Measurements from ENCODE around the gene TIMELESS.

Gene TIMELESS

DNA sequence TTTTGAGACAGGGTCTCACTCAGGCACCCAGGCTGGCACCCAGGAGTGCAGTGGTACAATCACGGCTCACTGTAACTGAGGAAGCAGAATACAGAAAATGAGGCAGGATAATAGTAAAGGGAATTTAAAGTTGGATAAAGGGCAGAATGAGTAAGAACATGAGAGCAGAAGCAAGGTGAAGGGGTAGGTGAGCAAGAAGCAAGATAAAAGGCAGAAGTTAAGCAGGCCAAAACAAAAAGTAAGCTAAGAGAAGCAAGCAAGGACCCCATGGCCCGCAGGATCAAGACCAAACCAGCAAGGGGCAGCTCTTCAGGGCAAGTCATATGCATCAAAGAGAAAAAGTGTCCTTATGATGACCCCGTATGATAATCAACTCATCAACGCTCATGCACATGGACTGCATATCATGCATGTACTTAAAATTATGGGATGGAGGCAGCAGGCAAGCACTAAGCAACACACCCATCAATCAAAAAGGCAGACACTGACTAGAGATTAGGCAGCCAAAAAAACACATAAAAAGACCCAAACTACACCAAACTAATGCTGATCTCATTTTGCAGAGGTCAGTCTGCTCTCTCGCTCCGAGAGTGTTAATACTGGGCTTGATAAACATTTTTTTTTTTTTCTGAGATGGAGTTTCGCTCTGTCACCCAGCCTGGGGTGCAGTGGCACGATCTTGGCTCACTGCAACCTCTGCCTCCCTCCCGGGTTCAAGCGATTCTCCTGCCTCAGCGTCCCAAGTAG is 11.6 kb downstream of the TIMELESS start:
- no peak overlapping the region; the same call in 1 of the 2 replicates for H3K27ac ChIP-seq
- DNase-seq (ENCODE audit: low spot score): no peak
- TF ChIP-seq, protein P1, sequence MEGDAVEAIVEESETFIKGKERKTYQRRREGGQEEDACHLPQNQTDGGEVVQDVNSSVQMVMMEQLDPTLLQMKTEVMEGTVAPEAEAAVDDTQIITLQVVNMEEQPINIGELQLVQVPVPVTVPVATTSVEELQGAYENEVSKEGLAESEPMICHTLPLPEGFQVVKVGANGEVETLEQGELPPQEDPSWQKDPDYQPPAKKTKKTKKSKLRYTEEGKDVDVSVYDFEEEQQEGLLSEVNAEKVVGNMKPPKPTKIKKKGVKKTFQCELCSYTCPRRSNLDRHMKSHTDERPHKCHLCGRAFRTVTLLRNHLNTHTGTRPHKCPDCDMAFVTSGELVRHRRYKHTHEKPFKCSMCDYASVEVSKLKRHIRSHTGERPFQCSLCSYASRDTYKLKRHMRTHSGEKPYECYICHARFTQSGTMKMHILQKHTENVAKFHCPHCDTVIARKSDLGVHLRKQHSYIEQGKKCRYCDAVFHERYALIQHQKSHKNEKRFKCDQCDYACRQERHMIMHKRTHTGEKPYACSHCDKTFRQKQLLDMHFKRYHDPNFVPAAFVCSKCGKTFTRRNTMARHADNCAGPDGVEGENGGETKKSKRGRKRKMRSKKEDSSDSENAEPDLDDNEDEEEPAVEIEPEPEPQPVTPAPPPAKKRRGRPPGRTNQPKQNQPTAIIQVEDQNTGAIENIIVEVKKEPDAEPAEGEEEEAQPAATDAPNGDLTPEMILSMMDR (conservative IDR thresholded peaks at IDR 0.05; ENCODE audit: low read depth): no peak
- ChIA-PET CTCF (interaction anchor here (0.6 kb wide), 1 partner anchor 11 kb away, joined by 3 read pairs; the partner anchor contains the start of gene TIMELESS), POLR2A (ENCODE audit: low non-redundant PET) (no interaction called here)

DNA sequence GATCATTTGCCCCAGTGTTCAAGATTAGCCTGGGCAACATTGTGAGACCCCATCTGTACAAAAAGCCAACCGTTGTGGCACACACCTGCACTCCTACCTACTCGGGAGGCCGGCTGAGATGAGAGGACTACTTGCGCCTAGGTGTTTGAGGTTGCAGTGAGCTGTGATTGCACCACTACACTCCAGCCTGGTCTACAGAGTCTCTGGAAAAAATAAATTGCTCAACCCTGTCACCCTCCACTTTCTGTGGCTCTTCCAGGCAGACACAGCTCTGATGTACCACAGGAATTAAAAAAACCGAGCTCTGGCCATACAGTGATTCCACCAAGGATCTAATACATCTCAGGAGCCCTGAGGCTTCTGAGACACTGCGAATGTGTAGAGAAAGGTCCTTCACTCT is 14.4 kb downstream of the TIMELESS start:
- H3K27ac ChIP-seq: no peak overlapping the region
- CTCF ChIA-PET: interaction anchor here (0.6 kb wide), 1 partner anchor 68 kb away, joined by 5 read pairs; no protein-coding TSS in a partner anchor
- DNase-seq (ENCODE audit: low spot score): no peak
- POLR2A ChIA-PET (ENCODE audit: low non-redundant PET): no interaction called here
- TF ChIP-seq, protein P1 (conservative IDR thresholded peaks at IDR 0.05; ENCODE audit: low read depth): no peak

DNA sequence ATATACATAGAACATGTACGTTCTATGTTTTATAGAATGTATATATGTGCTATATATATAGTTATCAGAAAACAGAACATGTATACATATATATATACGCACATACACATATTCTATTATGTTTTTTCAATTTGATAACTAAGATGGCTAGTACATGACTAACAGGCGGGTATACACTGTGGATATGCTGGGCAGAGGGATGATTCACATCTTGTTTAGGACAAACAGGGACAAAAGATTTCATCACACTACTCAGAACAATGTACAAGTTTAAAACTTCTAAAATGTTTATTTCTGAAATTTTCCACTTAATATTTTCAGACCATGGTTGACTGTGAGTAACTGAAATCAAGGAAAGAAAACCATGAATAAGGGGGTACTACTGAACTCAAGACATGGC is 17.4 kb downstream of the TIMELESS start:
- CTCF ChIA-PET: no interaction called here
- POLR2A ChIA-PET (ENCODE audit: low non-redundant PET): no interaction called here
- TF ChIP-seq, protein P1 (conservative IDR thresholded peaks at IDR 0.05; ENCODE audit: low read depth): no peak
- H3K27ac ChIP-seq: no peak overlapping the region
- no peak for DNase-seq (ENCODE audit: low spot score)

DNA sequence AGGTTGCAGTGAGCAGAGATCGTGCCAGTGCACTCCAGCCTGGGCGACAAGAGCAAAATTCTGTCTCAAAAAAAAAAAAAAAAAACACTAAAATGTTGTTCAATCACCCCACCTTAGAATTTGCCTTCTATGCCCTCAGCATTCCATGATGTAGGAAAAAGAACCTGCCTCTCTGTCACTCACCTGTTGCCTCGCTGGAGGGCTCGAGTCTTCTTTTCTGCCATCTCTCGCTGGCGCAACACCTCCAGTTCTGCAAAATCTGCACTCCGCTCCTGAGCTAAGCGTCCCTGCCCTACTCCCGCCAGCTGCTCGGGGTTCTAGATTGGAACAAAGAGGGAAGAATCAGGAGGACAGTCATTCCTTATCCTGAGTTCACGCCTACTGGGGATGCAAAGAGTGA is 17.9 kb downstream of the TIMELESS start:
- ChIA-PET POLR2A (ENCODE audit: low non-redundant PET) (no interaction called here), CTCF (no interaction called here)
- TF ChIP-seq, protein P1 (conservative IDR thresholded peaks at IDR 0.05; ENCODE audit: low read depth): no peak
- no peak overlapping the region for H3K27ac ChIP-seq
- no peak for DNase-seq (ENCODE audit: low spot score)

DNA sequence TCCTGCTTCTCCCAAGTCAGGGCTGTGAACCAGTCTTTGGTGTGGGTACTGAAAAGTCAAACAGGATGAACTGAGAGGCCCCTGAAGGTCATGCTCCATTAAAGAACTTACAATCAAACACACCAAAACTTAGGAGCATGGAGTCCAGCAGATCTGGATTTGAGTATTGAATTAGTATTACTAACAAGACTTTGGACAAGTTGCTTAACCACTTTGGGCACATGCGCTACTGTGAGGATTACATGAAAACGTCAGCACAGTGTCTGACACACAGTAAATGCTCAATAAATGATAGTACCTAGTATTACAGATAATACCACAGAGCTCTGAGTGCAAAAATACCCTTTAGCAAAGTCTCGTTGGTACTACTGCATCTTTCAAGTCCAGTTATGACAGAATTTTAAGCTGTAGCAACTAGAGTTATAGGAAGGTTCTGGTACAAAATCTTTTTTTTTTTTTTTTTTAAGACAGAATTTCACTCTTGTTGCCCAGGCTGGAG is 23.2 kb downstream of the TIMELESS start:
- H3K27ac ChIP-seq: no peak overlapping the region
- ChIA-PET POLR2A (ENCODE audit: low non-redundant PET) (no interaction called here), CTCF (interaction anchor here (0.5 kb wide), 1 partner anchor 1207 kb away, joined by 3 read pairs; the partner anchor contains the start of gene B4GALNT1)
- TF ChIP-seq, protein P1 (conservative IDR thresholded peaks at IDR 0.05; ENCODE audit: low read depth): no peak
- no peak for DNase-seq (ENCODE audit: low spot score)

DNA sequence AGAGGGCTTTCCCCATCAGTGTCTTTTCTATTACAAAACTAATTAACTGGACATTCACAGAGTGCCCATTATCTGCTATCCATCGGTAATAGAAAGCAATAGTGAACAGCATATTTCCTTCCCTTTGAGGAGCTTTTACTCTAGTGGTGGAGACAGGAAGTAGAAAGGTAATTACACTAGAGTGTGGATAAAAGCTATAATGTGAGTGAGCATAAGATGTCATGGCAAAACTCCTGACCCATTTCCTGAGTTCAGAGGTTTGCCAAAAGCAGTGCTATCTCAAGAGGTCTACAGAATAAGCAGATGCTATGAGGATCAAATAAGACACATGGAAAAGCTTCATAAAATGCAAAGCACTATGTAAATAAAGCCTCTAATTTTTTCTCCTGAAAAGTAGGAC is 24.0 kb downstream of the TIMELESS start:
- DNase-seq (ENCODE audit: low spot score): no peak
- ChIA-PET POLR2A (ENCODE audit: low non-redundant PET) (no interaction called here), CTCF (interaction anchor here (0.5 to 0.6 kb wide), 2 partner anchors 221 to 1208 kb away, joined by 3 to 4 read pairs; partner anchors contain the start of gene B4GALNT1)
- H3K27ac ChIP-seq: no peak overlapping the region
- TF ChIP-seq, protein P1 (conservative IDR thresholded peaks at IDR 0.05; ENCODE audit: low read depth): no peak
